AG04450 (cell line): ENCODE measurements around the gene JPH2. TPM values are rescaled to one million over a fixed set of nuclear protein-coding genes. Genes with fewer than 3 reads are reported as not detected.

ENCODE experiments used
- CTCF ChIA-PET: fragments of 300-600, 350-600 bp; formaldehyde crosslinking; extraction: SDS; loops from one replicate; lab custom pipeline; 2022; ENCODE audit warnings: antibody characterized with exemption, inconsistent platforms; lab: Charles Lee
- POLR2A ChIA-PET: fragments of 350-600 bp; formaldehyde crosslinking; extraction: SDS; loops from one replicate; lab custom pipeline; 2021; ENCODE audit warnings: antibody characterized with exemption, inconsistent platforms; lab: Yijun Ruan, JAX
- DNase-seq: peaks from one replicate; pipeline ENCODE4 v3.0.0-alpha.2; 2011; ENCODE audit warnings: low read depth, low spot score
- H3K27ac ChIP-seq: one replicate; pipeline ENCODE4 v1.5.1; 2012; ENCODE audit warnings: low read depth, low read length, control low read depth
- H3K27me3 ChIP-seq: one replicate; pipeline ENCODE4 v1.6.0; 2012; ENCODE audit warnings: low read length; ENCODE audit not compliant: control insufficient read depth, insufficient read depth
- H3K4me3 ChIP-seq: 2 replicates; pipeline ENCODE4 v1.5.1; 2011; ENCODE audit warnings: mild to moderate bottlenecking, low read depth, low read length, control low read depth
- H3K9me3 ChIP-seq: 2 replicates; pipeline ENCODE4 v1.5.1; 2012; ENCODE audit warnings: low read length; ENCODE audit not compliant: control insufficient read depth, insufficient read depth
- CTCF ChIP-seq: IDR thresholded peaks from 2 replicates; pipeline ENCODE4 v1.5.1; 2011; ENCODE audit warnings: low read depth, low read length, control low read depth, inconsistent platforms
- polyA plus RNA-seq: library from polyadenylated mRNA; depleted of rRNA; stranded (reverse); fragments of >200 nt; gene quantifications from 2 replicates; pipeline ENCODE4 v1.2.3, GENCODE V29; 2011

The JPH2 gene
- polyA plus RNA-seq, 1 experiment: 1.3 TPM

- no peak overlapping the region for H3K27ac ChIP-seq
- H3K9me3 ChIP-seq: no peaks in the 10 kb centered on the region
- ChIA-PET POLR2A (interaction anchor here (1.6 kb wide), 1 partner anchor 16 kb away, joined by 3 read pairs; no protein-coding TSS in a partner anchor), CTCF (interaction anchor here (0.9 to 11.9 kb wide), 3 partner anchors 69 to 98 kb away, joined by 3 to 402 read pairs (median 3); partner anchors contain the start of gene JPH2)
- DNase-seq: no peak
- no peak overlapping the region for H3K4me3 ChIP-seq
- no peak for TF ChIP-seq CTCF
- H3K27me3 ChIP-seq: peaks cover 9% of the 10 kb centered on the region
Observed at GRCh38 chr20:44120676-44121425, 66.1 kb downstream of the JPH2 start.

- Histone ChIP-seq H3K27ac (no peak overlapping the region), H3K4me3 (no peak overlapping the region), H3K27me3 (peaks cover 9% of the 10 kb centered on the region), H3K9me3 (no peaks in the 10 kb centered on the region)
- no peak for DNase-seq
- ChIA-PET CTCF (interaction anchor here (0.7 to 11.9 kb wide), 15 partner anchors 10 to 341 kb away, joined by 3 to 402 read pairs (median 17); partner anchors contain the start of genes FITM2 and JPH2), POLR2A (no interaction called here)
- no peak for TF ChIP-seq CTCF
Observed at GRCh38 chr20:44118185-44119033, 68.6 kb downstream of the JPH2 start.

- POLR2A ChIA-PET: interaction anchor here (0.5 to 1.4 kb wide), 3 partner anchors 70 to 76 kb away, joined by 3 to 12 read pairs (median 9); partner anchors contain the start of gene JPH2
- TF ChIP-seq CTCF: no peak
- Histone ChIP-seq H3K4me3 (no peak overlapping the region), H3K27ac (no peak overlapping the region), H3K9me3 (no peaks in the 10 kb centered on the region), H3K27me3 (peaks cover 9% of the 10 kb centered on the region)
- CTCF ChIA-PET: interaction anchor here (0.6 to 11.9 kb wide), 25 partner anchors 9 to 657 kb away, joined by 3 to 402 read pairs (median 6); partner anchors contain the start of genes FITM2 and JPH2
- DNase-seq: no peak
Observed at GRCh38 chr20:44117296-44118184, 69.4 kb downstream of the JPH2 start.

GRCh38 chr20:44115762-44116644 lies 71.0 kb downstream of the JPH2 start:
- DNase-seq: no peak
- ChIA-PET CTCF (interaction anchor here (0.6 to 11.9 kb wide), 24 partner anchors 8 to 216 kb away, joined by 3 to 402 read pairs (median 6); partner anchors contain the start of genes FITM2 and JPH2), POLR2A (interaction anchor here (1.0 to 1.4 kb wide), 2 partner anchors 72 to 74 kb away, joined by 9 to 12 read pairs; partner anchors contain the start of gene JPH2)
- Histone ChIP-seq H3K27ac (no peak overlapping the region), H3K9me3 (no peaks in the 10 kb centered on the region), H3K4me3 (no peak overlapping the region), H3K27me3 (peaks cover 4% of the 10 kb centered on the region)
- TF ChIP-seq CTCF: no peak
